Keratinocyte (primary cell): ENCODE data around the gene TRIB2. TPM values are rescaled to one million over a fixed set of nuclear protein-coding genes. Genes with fewer than 3 reads are reported as not detected.
A peak's percentile ranks its signal among the peaks of the same experiment; 100 is the strongest.

Experiments used
- DNase-seq: peaks from one replicate; pipeline ENCODE4 v3.0.0-alpha.2; 2011; ENCODE audit warnings: low read depth, missing footprints, low spot score
- FAIRE-seq: peaks from 2 replicates; lab custom pipeline; 2011; peaks lifted over from hg19 to GRCh38; lab: Jason Lieb, UNC
- H2AFZ ChIP-seq: 2 replicates; pipeline ENCODE4 v1.6.0; 2012; ENCODE audit warnings: low read length, control low read depth, inconsistent platforms; ENCODE audit not compliant: control insufficient read depth
- H3K27ac ChIP-seq: 2 replicates; pipeline ENCODE4 v1.5.1; 2011; ENCODE audit warnings: low read length; ENCODE audit not compliant: control insufficient read depth, insufficient read depth
- H3K27me3 ChIP-seq: 3 replicates; pipeline ENCODE4 v1.6.0; 2011; ENCODE audit warnings: low read length; ENCODE audit not compliant: control insufficient read depth, insufficient read depth; ENCODE audit errors: extremely low read depth
- H3K36me3 ChIP-seq, 2 experiments: 2 replicates in 1 of 2; 3 replicates in 1 of 2; pipeline ENCODE4 v1.5.1; 2011; ENCODE audit warnings: low read length in 2 of 2, mild to moderate bottlenecking in 1 of 2; ENCODE audit not compliant: control insufficient read depth in 2 of 2, insufficient read depth in 2 of 2; ENCODE audit errors: extremely low read depth in 1 of 2
- H3K4me1 ChIP-seq: 3 replicates; pipeline ENCODE4 v1.5.1; 2011; ENCODE audit warnings: low read length; ENCODE audit not compliant: control insufficient read depth, insufficient read depth; ENCODE audit errors: extremely low read depth
- H3K4me2 ChIP-seq: 3 replicates; pipeline ENCODE4 v1.6.0; 2011; ENCODE audit warnings: low read depth, low read length; ENCODE audit not compliant: control insufficient read depth, insufficient read depth; ENCODE audit errors: extremely low read depth
- H3K4me3 ChIP-seq, 3 experiments: fragments of 200-600 bp in 1 of 3; sonication (generic) in 1 of 3; 2 replicates in 2 of 3; 3 replicates in 1 of 3; pipeline ENCODE4 v1.5.1; 2011 to 2016; ENCODE audit warnings: low read length in 3 of 3, mild to moderate bottlenecking in 3 of 3, control low read depth in 2 of 3, inconsistent platforms in 1 of 3, low read depth in 1 of 3, mixed read lengths in 1 of 3, mixed run types in 1 of 3, moderate library complexity in 1 of 3; ENCODE audit not compliant: control insufficient read depth in 2 of 3, insufficient read depth in 2 of 3; ENCODE audit errors: extremely low read depth in 1 of 3
- H3K79me2 ChIP-seq: 2 replicates; pipeline ENCODE4 v1.6.0; 2012; ENCODE audit warnings: low read length; ENCODE audit not compliant: control insufficient read depth, insufficient read depth
- H3K9ac ChIP-seq: 3 replicates; pipeline ENCODE4 v1.6.0; 2011; ENCODE audit warnings: low read length; ENCODE audit not compliant: control insufficient read depth, insufficient read depth; ENCODE audit errors: extremely low read depth
- H3K9me1 ChIP-seq: 3 replicates; pipeline ENCODE4 v1.6.0; 2011; ENCODE audit warnings: low read length; ENCODE audit not compliant: control insufficient read depth, insufficient read depth; ENCODE audit errors: extremely low read depth
- H3K9me3 ChIP-seq: 2 replicates; pipeline ENCODE4 v1.5.1; 2012; ENCODE audit warnings: low read depth, low read length; ENCODE audit not compliant: control insufficient read depth
- H4K20me1 ChIP-seq: 3 replicates; pipeline ENCODE4 v1.6.0; 2011; ENCODE audit warnings: low read length; ENCODE audit not compliant: control insufficient read depth, insufficient read depth; ENCODE audit errors: extremely low read depth
- CTCF ChIP-seq, 3 experiments: IDR thresholded peaks in 1 of 3; conservative IDR thresholded peaks in 1 of 3; optimal IDR thresholded peaks in 1 of 3; 2 replicates in 2 of 3; 3 replicates in 1 of 3; pipeline versions ENCODE3 to v1.5.1; 2011; ENCODE audit warnings: low read length in 3 of 3, mild to moderate bottlenecking in 3 of 3, moderate library complexity in 2 of 3, control low read depth in 1 of 3, inconsistent platforms in 1 of 3; ENCODE audit not compliant: insufficient read depth in 2 of 3; ENCODE audit errors: extremely low read depth in 1 of 3
- EZH2 ChIP-seq: IDR thresholded peaks from one replicate; pipeline ENCODE4 v1.6.1; 2012; ENCODE audit warnings: inconsistent platforms, mild to moderate bottlenecking, low read length, moderate library complexity
- dilution Hi-C: fragments of 300-500 bp; cut with MboI; formaldehyde crosslinking; loops from one replicate; pipeline ENCODE4 v1.7.0; 2020; ENCODE audit warnings: low sequenced_read_pairs; ENCODE audit not compliant: extremely low pct_ligation_motif_present
- polyA plus RNA-seq, 5 experiments: library from polyadenylated mRNA; depleted of rRNA in 3 of 5; stranded (reverse) in 3 of 5; stranded (forward) in 1 of 5; unstranded in 1 of 5; fragments of >200 nt; gene quantifications; 1 replicate in 1 of 5; 2 replicates in 3 of 5; 3 replicates in 1 of 5; pipeline versions ENCODE4 v1.2.1 to v1.2.3, GENCODE V29; 2011 to 2012; ENCODE audit warnings: missing spikeins in 2 of 5, low read depth in 1 of 5, low replicate concordance in 1 of 5

Gene TRIB2
- polyA plus RNA-seq, 1 donor (not counting 4 experiments of a cell fraction or from before 2014, with no cell fraction given): 7.7 TPM

- Histone ChIP-seq H3K79me2 (no peaks in the 10 kb centered on the region), H3K9me1 (no peaks in the 10 kb centered on the region), H3K27ac (no peak overlapping the region), H3K4me2 (no peak overlapping the region), H3K4me3 (no peak overlapping the region), H3K9ac (no peak overlapping the region), H4K20me1 (no peaks in the 10 kb centered on the region), H3K9me3 (peaks cover 2% of the 10 kb centered on the region), H3K27me3 (no peaks in the 10 kb centered on the region), H2AFZ (no peak overlapping the region), H3K4me1 (peaks cover 4% of the 10 kb centered on the region), H3K36me3 (no peaks in the 10 kb centered on the region)
- no peak for DNase-seq
- TF ChIP-seq EZH2: no peak
- no peak for TF ChIP-seq CTCF (optimal IDR thresholded peaks at IDR 0.05 in 1 of 3, IDR thresholded peaks at IDR 0.05 in 1 of 3, conservative IDR thresholded peaks at IDR 0.05 in 1 of 3; ENCODE audit: extremely low read depth in 1 of 3, insufficient read depth in 2 of 3, low read length in 3 of 3)
- FAIRE-seq: no peak
- dilution Hi-C loops: no loop called here
These were observed 21.6 kb upstream of the TRIB2 start for GRCh38 chr2:12694990-12695774.

- Histone ChIP-seq H3K4me1 (peaks cover 20% of the 10 kb centered on the region), H3K36me3 (no peaks in the 10 kb centered on the region), H3K9me1 (no peaks in the 10 kb centered on the region), H3K79me2 (no peaks in the 10 kb centered on the region), H3K4me2 (no peak overlapping the region), H3K27ac (no peak overlapping the region), H3K4me3 (no peak overlapping the region), H3K9me3 (no peaks in the 10 kb centered on the region), H3K27me3 (no peaks in the 10 kb centered on the region), H2AFZ (no peak overlapping the region), H3K9ac (no peak overlapping the region), H4K20me1 (no peaks in the 10 kb centered on the region)
- no peak for TF ChIP-seq CTCF (optimal IDR thresholded peaks at IDR 0.05 in 1 of 3, IDR thresholded peaks at IDR 0.05 in 1 of 3, conservative IDR thresholded peaks at IDR 0.05 in 1 of 3; ENCODE audit: extremely low read depth in 1 of 3, insufficient read depth in 2 of 3, low read length in 3 of 3)
- no peak for TF ChIP-seq EZH2
- dilution Hi-C loops: no loop called here
- DNase-seq: no peak
- peak; percentile 56 for FAIRE-seq
These were observed 19.1 kb upstream of the TRIB2 start for GRCh38 chr2:12697617-12698016.
